GM23338 (cell line): ENCODE measurements around the gene FAM81A. TPM values are rescaled to one million over a fixed set of nuclear protein-coding genes. Genes with fewer than 3 reads are reported as not detected.

Experiments used
- ATAC-seq: fragments of 200-7000 bp; cut with Tn5 transposase; 3 replicates; pipeline ENCODE4 v1.9.1; 2020
- DNase-seq: peaks from one replicate; pipeline ENCODE4 v3.0.0-alpha.2; 2015; ENCODE audit warnings: low spot score
- H2AFZ ChIP-seq: fragments of 200-600 bp; sonication (generic); 2 replicates; pipeline ENCODE4 v1.8.0; 2016; ENCODE audit warnings: antibody characterized with exemption, mild to moderate bottlenecking, moderate library complexity
- H3F3A ChIP-seq: fragments of 200-600 bp; sonication (generic); replicated peaks from 2 replicates; pipeline ENCODE4 v1.8.0; 2017; ENCODE audit warnings: antibody characterized with exemption, mixed run types, low read depth
- H3K27ac ChIP-seq: fragments of 200-600 bp; sonication (generic); 2 replicates; pipeline ENCODE4 v1.6.1; 2016; ENCODE audit warnings: low read depth
- H3K27me3 ChIP-seq: fragments of 200-600 bp; sonication (generic); 2 replicates; pipeline ENCODE4 v1.8.0; 2016; ENCODE audit warnings: mild to moderate bottlenecking, mixed run types, moderate library complexity; ENCODE audit not compliant: insufficient read depth
- H3K36me3 ChIP-seq: fragments of 200-600 bp; sonication (generic); 2 replicates; pipeline ENCODE4 v1.8.0; 2016; ENCODE audit warnings: mild to moderate bottlenecking; ENCODE audit not compliant: insufficient read depth
- H3K4me1 ChIP-seq: fragments of 200-600 bp; sonication (generic); 2 replicates; pipeline ENCODE4 v1.8.0; 2016; ENCODE audit warnings: mild to moderate bottlenecking, moderate library complexity; ENCODE audit not compliant: insufficient read depth
- H3K4me2 ChIP-seq: fragments of 200-600 bp; sonication (generic); 2 replicates; pipeline ENCODE4 v1.7.1; 2017; ENCODE audit warnings: mixed run types
- H3K4me3 ChIP-seq: fragments of 200-600 bp; sonication (generic); 2 replicates; pipeline ENCODE4 v1.6.1; 2016; ENCODE audit warnings: mixed run types
- H3K79me2 ChIP-seq: fragments of 200-600 bp; sonication (generic); replicated peaks from 2 replicates; pipeline ENCODE4 v1.8.0; 2017; ENCODE audit warnings: mild to moderate bottlenecking; ENCODE audit not compliant: insufficient read depth
- H3K9me2 ChIP-seq: fragments of 200-600 bp; sonication (generic); 2 replicates; pipeline ENCODE4 v1.8.0; 2017; ENCODE audit not compliant: insufficient read depth
- H4K20me1 ChIP-seq: fragments of 200-600 bp; sonication (generic); replicated peaks from 2 replicates; pipeline ENCODE4 v1.8.0; 2017; ENCODE audit warnings: mild to moderate bottlenecking; ENCODE audit not compliant: insufficient read depth
- H3K27ac Mint-ChIP-seq: 2 replicates; pipeline ENCODE4 v1.8.0; 2020; ENCODE audit warnings: inconsistent platforms, mild to moderate bottlenecking, moderate library complexity, mixed read lengths
- H3K27me3 Mint-ChIP-seq: 3 replicates; pipeline ENCODE4 v1.8.0; 2022; ENCODE audit warnings: low read depth, mild to moderate bottlenecking, moderate library complexity, mixed read lengths, inconsistent platforms; ENCODE audit not compliant: insufficient read depth, poor library complexity
- H3K36me3 Mint-ChIP-seq: 3 replicates; pipeline ENCODE4 v1.8.0; 2021; ENCODE audit warnings: low read depth, mild to moderate bottlenecking, inconsistent platforms, moderate library complexity, mixed read lengths
- H3K4me1 Mint-ChIP-seq: 3 replicates; pipeline ENCODE4 v1.8.0; 2020; ENCODE audit warnings: mild to moderate bottlenecking, inconsistent platforms, mixed read lengths
- H3K4me3 Mint-ChIP-seq: 3 replicates; pipeline ENCODE4 v1.8.0; 2021; ENCODE audit warnings: moderate library complexity, mild to moderate bottlenecking, inconsistent platforms, mixed read lengths
- H3K9me3 Mint-ChIP-seq: 3 replicates; pipeline ENCODE4 v1.8.0; 2020; ENCODE audit warnings: moderate library complexity, mild to moderate bottlenecking, inconsistent platforms, mixed read lengths
- CREB1 ChIP-seq: fragments of 250-450 bp; sonication (Bioruptor Pico); IDR thresholded peaks from 2 replicates; pipeline ENCODE4 v1.5.0; 2020; ENCODE audit warnings: low read depth, mild to moderate bottlenecking, moderate library complexity
- NANOG ChIP-seq: IDR thresholded peaks from 2 replicates; pipeline ENCODE4 v1.6.1; 2016; ENCODE audit warnings: antibody characterized with exemption, borderline replicate concordance
- POLR2AphosphoS5 ChIP-seq: IDR thresholded peaks from 2 replicates; pipeline ENCODE4 v1.6.1; 2016; ENCODE audit warnings: antibody characterized with exemption, low read depth
- REST ChIP-seq: IDR thresholded peaks from one replicate; pipeline ENCODE4 v1.6.1; 2018; ENCODE audit warnings: antibody characterized with exemption; ENCODE audit not compliant: unreplicated experiment
- ZNF331 ChIP-seq: fragments of 250-450 bp; sonication (Bioruptor Pico); IDR thresholded peaks from 2 replicates; pipeline ENCODE4 v1.5.0; 2020; ENCODE audit warnings: low read depth, mild to moderate bottlenecking, moderate library complexity
- ZNF462 ChIP-seq: fragments of 250-450 bp; sonication (Bioruptor Pico); IDR thresholded peaks from 2 replicates; pipeline ENCODE4 v1.5.0; 2020; ENCODE audit warnings: mild to moderate bottlenecking, moderate library complexity
- long read RNA-seq: library from polyadenylated mRNA; unstranded; transcript quantifications from one replicate; pipeline ENCODE4 v2.0.0, GENCODE V29; 2020; ENCODE audit not compliant: unreplicated experiment
- polyA plus RNA-seq: library from polyadenylated mRNA; unstranded; fragments of >200 nt; fragmentation: Nextera tagmentation; extraction: Ambion mirVana; gene quantifications from 2 replicates; pipeline ENCODE4 v1.2.1, GENCODE V29; 2016
- total RNA-seq: library from RNA; depleted of rRNA; stranded (reverse); fragments of >200 nt; shearing (Covaris generic); gene quantifications from 2 replicates; pipeline ENCODE4 v1.2.3, GENCODE V29; 2014; rRNA removed
- TF ChIP-seq, protein P1 (sequence below), 2 experiments: fragments of 200-600 bp in 1 of 2; sonication (generic) in 1 of 2; conservative IDR thresholded peaks; 2 replicates each; pipeline versions ENCODE4 v1.5.1 to v1.6.1; 2016 to 2017; ENCODE audit warnings: antibody characterized with exemption in 2 of 2, low read depth in 2 of 2, mild to moderate bottlenecking in 2 of 2, moderate library complexity in 1 of 2

The FAM81A gene
- total RNA-seq: 1.7 and 4.1 TPM in 2 replicates
- 0.73 and 1.1 TPM in 2 replicates for polyA plus RNA-seq
- long read RNA-seq, partial matches to known transcripts: 0 of 1 reads
- long read RNA-seq, other reads (novel, unspliced or antisense): 1 of 1 reads

DNA sequence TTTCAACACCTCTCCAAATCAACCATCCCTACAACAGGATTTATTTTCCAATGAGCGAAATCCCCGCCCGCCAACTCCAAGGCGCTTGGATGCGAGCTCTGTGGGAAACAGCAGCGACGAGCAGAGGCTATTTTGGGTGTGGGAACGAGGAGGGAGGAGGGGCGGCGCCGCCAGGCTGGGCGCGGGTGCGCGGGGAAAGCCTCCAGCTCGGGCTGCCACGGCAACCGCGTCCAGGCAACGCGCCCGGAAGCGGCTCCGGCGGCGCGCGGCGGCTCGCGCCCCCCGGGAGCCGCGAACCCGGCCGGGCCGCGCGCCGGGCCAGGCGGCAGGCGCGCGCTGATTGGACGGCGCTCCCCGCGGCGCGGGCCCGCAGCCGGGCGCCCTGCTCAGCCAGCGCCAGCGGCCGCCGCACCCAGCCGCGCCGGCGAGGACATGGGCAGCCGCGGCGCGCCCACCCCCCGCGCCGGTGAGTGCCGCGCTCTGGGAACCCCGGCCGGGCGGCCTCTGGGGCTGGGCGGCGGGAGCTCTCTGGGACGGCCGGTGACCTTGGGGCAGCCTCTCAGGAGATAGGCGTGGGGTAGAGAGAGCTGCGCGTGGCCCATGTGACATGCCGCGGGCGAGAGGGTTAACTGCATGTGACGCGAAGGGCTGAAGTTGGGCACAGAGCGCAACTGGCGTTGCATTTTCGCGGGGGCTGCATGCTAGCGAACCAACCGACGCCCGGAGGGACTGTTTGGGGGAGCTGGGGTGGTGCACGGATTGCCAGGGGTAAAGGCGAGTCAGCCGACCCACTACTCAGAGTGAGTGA is at the start of gene FAM81A:
TSS of gene FAM81A (plus strand) at position 370 of the 808 bp plus-strand sequence. CDS start 20,441 bp downstream, outside the sequence.
- Mint-ChIP-seq H3K27me3 (peaks cover 53% of the 10 kb centered on the region), H3K36me3 (no peaks in the 10 kb centered on the region)

More for the DNA sequence above, at the start of gene FAM81A:
- Histone ChIP-seq H2AFZ (peak within 1 kb of the TSS; percentile 99), H3K9me2 (peaks cover 6% of the 10 kb centered on the region; the same call in 1 of the 2 replicates), H3K27me3 (peaks cover 72% of the 10 kb centered on the region), H3K27ac (no peak within 1 kb of the TSS), H3F3A (peaks cover 12% of the 10 kb centered on the region; the same call in 1 of the 2 replicates), H3K4me1 (peaks cover 8% of the 10 kb centered on the region), H4K20me1 (no peaks in the 10 kb centered on the region), H3K36me3 (no peaks in the 10 kb centered on the region), H3K4me2 (peak within 1 kb of the TSS; percentile 99), H3K79me2 (no peaks in the 10 kb centered on the region), H3K4me3 (peak within 1 kb of the TSS; percentile 86)
- DNase-seq: peak; percentile 82
- TF ChIP-seq CREB1: no peak
- TF ChIP-seq NANOG: no peak
- no peak for TF ChIP-seq ZNF331 (CRISPR knock-in tag)
- TF ChIP-seq REST: no peak
- TF ChIP-seq POLR2AphosphoS5: no peak
- no peak for TF ChIP-seq ZNF462 (CRISPR knock-in tag)
- TF ChIP-seq, protein P1, sequence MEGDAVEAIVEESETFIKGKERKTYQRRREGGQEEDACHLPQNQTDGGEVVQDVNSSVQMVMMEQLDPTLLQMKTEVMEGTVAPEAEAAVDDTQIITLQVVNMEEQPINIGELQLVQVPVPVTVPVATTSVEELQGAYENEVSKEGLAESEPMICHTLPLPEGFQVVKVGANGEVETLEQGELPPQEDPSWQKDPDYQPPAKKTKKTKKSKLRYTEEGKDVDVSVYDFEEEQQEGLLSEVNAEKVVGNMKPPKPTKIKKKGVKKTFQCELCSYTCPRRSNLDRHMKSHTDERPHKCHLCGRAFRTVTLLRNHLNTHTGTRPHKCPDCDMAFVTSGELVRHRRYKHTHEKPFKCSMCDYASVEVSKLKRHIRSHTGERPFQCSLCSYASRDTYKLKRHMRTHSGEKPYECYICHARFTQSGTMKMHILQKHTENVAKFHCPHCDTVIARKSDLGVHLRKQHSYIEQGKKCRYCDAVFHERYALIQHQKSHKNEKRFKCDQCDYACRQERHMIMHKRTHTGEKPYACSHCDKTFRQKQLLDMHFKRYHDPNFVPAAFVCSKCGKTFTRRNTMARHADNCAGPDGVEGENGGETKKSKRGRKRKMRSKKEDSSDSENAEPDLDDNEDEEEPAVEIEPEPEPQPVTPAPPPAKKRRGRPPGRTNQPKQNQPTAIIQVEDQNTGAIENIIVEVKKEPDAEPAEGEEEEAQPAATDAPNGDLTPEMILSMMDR (conservative IDR thresholded peaks at IDR 0.05; ENCODE audit: low read depth in 2 of 2): no peak
- Mint-ChIP-seq H3K4me3 (peak within 1 kb of the TSS; percentile 86), H3K4me1 (peaks cover 6% of the 10 kb centered on the region), H3K9me3 (no peaks in the 10 kb centered on the region), H3K27ac (no peak within 1 kb of the TSS)
- ATAC-seq: peak; percentile 77
